ENCODE data around the gene LRRC34.

GRCh38 chr3:169781209-169781855 lies 31.4 kb downstream of the LRRC34 start:
- TF ChIP-seq EP300 (IDR thresholded peaks at IDR 0.05; ENCODE audit: borderline replicate concordance) (no peak), TEAD4 (IDR thresholded peaks at IDR 0.05) (no peak), NFIC (IDR thresholded peaks at IDR 0.05) (no peak), TAF1 (IDR thresholded peaks at IDR 0.05; ENCODE audit: low read depth) (no peak), MAX (IDR thresholded peaks at IDR 0.05) (no peak), YY1 (IDR thresholded peaks at IDR 0.05; ENCODE audit: low read depth) (no peak), FOXM1 (IDR thresholded peaks at IDR 0.05; ENCODE audit: borderline replicate concordance, low read depth) (no peak)
- TF ChIP-seq, protein P1, sequence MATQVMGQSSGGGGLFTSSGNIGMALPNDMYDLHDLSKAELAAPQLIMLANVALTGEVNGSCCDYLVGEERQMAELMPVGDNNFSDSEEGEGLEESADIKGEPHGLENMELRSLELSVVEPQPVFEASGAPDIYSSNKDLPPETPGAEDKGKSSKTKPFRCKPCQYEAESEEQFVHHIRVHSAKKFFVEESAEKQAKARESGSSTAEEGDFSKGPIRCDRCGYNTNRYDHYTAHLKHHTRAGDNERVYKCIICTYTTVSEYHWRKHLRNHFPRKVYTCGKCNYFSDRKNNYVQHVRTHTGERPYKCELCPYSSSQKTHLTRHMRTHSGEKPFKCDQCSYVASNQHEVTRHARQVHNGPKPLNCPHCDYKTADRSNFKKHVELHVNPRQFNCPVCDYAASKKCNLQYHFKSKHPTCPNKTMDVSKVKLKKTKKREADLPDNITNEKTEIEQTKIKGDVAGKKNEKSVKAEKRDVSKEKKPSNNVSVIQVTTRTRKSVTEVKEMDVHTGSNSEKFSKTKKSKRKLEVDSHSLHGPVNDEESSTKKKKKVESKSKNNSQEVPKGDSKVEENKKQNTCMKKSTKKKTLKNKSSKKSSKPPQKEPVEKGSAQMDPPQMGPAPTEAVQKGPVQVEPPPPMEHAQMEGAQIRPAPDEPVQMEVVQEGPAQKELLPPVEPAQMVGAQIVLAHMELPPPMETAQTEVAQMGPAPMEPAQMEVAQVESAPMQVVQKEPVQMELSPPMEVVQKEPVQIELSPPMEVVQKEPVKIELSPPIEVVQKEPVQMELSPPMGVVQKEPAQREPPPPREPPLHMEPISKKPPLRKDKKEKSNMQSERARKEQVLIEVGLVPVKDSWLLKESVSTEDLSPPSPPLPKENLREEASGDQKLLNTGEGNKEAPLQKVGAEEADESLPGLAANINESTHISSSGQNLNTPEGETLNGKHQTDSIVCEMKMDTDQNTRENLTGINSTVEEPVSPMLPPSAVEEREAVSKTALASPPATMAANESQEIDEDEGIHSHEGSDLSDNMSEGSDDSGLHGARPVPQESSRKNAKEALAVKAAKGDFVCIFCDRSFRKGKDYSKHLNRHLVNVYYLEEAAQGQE (IDR thresholded peaks at IDR 0.05; ENCODE audit: low read depth) = no peak

All from Ishikawa (cell line).